ENCODE results near the gene YIF1B.

YIF1B gene

GRCh38 chr19:38267761-38268483 is 47.8 kb downstream of the YIF1B start:
- TF ChIP-seq ZNF384 (IDR thresholded peaks at IDR 0.05): no peak
- TF ChIP-seq, protein P1, sequence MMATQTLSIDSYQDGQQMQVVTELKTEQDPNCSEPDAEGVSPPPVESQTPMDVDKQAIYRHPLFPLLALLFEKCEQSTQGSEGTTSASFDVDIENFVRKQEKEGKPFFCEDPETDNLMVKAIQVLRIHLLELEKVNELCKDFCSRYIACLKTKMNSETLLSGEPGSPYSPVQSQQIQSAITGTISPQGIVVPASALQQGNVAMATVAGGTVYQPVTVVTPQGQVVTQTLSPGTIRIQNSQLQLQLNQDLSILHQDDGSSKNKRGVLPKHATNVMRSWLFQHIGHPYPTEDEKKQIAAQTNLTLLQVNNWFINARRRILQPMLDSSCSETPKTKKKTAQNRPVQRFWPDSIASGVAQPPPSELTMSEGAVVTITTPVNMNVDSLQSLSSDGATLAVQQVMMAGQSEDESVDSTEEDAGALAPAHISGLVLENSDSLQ (IDR thresholded peaks at IDR 0.05): peak; percentile 15; the same call in 1 of the 2 replicates
- CTCF ChIA-PET: no interaction called here
- POLR2A ChIA-PET: no interaction called here
- no peak for DNase-seq (ENCODE audit: extremely low spot score)

DNA sequence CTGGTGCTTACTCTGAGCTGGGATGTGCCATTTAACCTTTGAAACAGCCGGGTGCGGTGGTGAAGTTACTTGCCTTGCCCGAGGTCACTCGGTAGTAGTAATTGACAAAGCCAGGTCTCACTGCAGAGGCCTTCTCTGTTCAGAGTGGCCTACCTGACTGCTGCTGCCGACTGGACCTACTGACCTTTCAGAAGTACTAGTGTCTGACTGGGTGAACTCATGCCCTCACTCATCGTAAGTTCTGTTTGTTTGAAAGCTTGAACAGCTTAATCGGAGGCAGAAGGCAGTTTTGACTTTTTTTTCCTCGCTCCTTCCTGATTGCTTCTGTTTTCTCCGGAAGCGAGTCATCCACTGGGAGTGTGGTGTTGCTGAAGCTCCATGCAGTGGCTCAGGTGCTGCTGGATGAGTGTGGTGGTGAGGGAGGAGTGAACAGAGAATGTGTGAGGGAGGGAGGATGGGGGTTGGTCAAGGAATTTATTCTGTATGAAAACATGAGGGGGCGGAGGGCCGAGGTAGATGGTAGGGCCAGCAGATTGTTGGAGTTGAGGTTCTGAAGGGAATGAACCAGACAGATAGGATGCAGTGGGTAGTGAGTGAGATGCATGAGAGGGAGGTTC is 48.7 kb downstream of the YIF1B start:
- POLR2A ChIA-PET: interaction anchor here (0.6 kb wide), 1 partner anchor 262 kb away, joined by 3 read pairs; no protein-coding TSS in a partner anchor
- CTCF ChIA-PET: interaction anchor here (0.8 to 1.5 kb wide), 2 partner anchors 23 to 33 kb away, joined by 3 to 4 read pairs; no protein-coding TSS in a partner anchor
- TF ChIP-seq FOXM1 (IDR thresholded peaks at IDR 0.05; ENCODE audit: borderline replicate concordance): no peak
- TF ChIP-seq L3MBTL2 (conservative IDR thresholded peaks at IDR 0.05): no peak
- no peak for TF ChIP-seq TARDBP (IDR thresholded peaks at IDR 0.05)
- no peak for TF ChIP-seq HDGF (IDR thresholded peaks at IDR 0.05; ENCODE audit: borderline replicate concordance)
- no peak for TF ChIP-seq ARNT (IDR thresholded peaks at IDR 0.05)
- TF ChIP-seq FOXK2 (IDR thresholded peaks at IDR 0.05): no peak
- no peak for TF ChIP-seq SUZ12 (IDR thresholded peaks at IDR 0.05)
- no peak for TF ChIP-seq ZNF384 (IDR thresholded peaks at IDR 0.05)
- TF ChIP-seq NFRKB (IDR thresholded peaks at IDR 0.05): no peak
- TF ChIP-seq LEF1 (IDR thresholded peaks at IDR 0.05; ENCODE audit: borderline replicate concordance): no peak
- TF ChIP-seq FOXA1 (IDR thresholded peaks at IDR 0.05): no peak
- TF ChIP-seq SP1 (IDR thresholded peaks at IDR 0.05): no peak
- TF ChIP-seq BHLHE40 (IDR thresholded peaks at IDR 0.05; ENCODE audit: borderline replicate concordance): no peak
- no peak for DNase-seq (ENCODE audit: extremely low spot score)

GRCh38 chr19:38265921-38266429 is 49.8 kb downstream of the YIF1B start:
- CTCF ChIA-PET: interaction anchor here (0.7 to 1.5 kb wide), 3 partner anchors 22 to 70 kb away, joined by 3 to 5 read pairs (median 4); partner anchors contain the start of gene CATSPERG
- no peak for DNase-seq (ENCODE audit: extremely low spot score)
- POLR2A ChIA-PET: interaction anchor here (0.6 to 1.8 kb wide), 5 partner anchors 13 to 261 kb away, joined by 3 to 10 read pairs (median 4); partner anchors contain the start of gene PSMD8
- TF ChIP-seq ARNT (IDR thresholded peaks at IDR 0.05): no peak
- TF ChIP-seq BHLHE40 (IDR thresholded peaks at IDR 0.05; ENCODE audit: borderline replicate concordance): no peak
- TF ChIP-seq ELF4 (IDR thresholded peaks at IDR 0.05): no peak
- no peak for TF ChIP-seq LEF1 (IDR thresholded peaks at IDR 0.05; ENCODE audit: borderline replicate concordance)
- TF ChIP-seq, protein P1 (IDR thresholded peaks at IDR 0.05): no peak
- TF ChIP-seq FOXM1 (IDR thresholded peaks at IDR 0.05; ENCODE audit: borderline replicate concordance): no peak
- TF ChIP-seq FOXA1 (IDR thresholded peaks at IDR 0.05): no peak

DNA sequence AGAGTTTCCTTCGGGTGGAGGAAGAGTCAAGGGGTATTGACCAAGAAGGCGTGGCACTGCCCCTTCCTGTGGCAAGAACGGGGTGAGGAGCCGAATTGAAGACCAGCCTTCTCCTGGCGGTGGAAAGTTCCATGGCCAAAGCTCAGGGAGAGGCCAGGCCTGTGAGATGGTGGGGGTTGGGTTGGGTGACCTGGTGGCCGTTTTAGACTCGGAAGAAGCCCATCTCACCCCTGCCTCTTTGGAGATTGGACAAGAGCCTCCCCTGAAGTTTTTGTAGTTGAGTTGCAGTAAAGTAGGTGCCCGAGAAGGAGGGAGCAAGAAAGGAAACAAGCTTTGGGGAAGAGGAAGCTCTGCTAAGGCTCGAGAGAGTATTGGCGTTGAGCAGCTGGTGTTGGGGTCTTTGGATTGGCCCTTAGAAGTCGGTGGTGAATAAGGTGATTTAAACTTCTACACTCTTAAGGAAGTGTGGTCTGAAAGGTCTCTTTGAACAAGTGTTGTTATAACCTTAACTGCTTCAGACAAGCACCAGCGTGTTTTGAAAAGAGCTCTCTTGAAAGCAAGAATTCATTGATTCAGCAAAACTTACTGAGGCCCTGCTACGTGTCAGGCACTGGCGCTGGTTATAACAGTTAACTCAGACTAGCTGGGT is 50.4 kb downstream of the YIF1B start:
- no peak for TF ChIP-seq L3MBTL2 (conservative IDR thresholded peaks at IDR 0.05)
- TF ChIP-seq LEF1 (IDR thresholded peaks at IDR 0.05; ENCODE audit: borderline replicate concordance): no peak
- TF ChIP-seq BHLHE40 (IDR thresholded peaks at IDR 0.05; ENCODE audit: borderline replicate concordance): no peak
- ChIA-PET POLR2A (interaction anchor here (0.6 to 1.8 kb wide), 6 partner anchors 12 to 125 kb away, joined by 3 to 10 read pairs (median 4); partner anchors contain the start of gene PSMD8), CTCF (interaction anchor here (0.7 to 1.5 kb wide), 3 partner anchors 21 to 71 kb away, joined by 3 to 5 read pairs (median 4); partner anchors contain the start of gene CATSPERG)
- no peak for DNase-seq (ENCODE audit: extremely low spot score)

DNA sequence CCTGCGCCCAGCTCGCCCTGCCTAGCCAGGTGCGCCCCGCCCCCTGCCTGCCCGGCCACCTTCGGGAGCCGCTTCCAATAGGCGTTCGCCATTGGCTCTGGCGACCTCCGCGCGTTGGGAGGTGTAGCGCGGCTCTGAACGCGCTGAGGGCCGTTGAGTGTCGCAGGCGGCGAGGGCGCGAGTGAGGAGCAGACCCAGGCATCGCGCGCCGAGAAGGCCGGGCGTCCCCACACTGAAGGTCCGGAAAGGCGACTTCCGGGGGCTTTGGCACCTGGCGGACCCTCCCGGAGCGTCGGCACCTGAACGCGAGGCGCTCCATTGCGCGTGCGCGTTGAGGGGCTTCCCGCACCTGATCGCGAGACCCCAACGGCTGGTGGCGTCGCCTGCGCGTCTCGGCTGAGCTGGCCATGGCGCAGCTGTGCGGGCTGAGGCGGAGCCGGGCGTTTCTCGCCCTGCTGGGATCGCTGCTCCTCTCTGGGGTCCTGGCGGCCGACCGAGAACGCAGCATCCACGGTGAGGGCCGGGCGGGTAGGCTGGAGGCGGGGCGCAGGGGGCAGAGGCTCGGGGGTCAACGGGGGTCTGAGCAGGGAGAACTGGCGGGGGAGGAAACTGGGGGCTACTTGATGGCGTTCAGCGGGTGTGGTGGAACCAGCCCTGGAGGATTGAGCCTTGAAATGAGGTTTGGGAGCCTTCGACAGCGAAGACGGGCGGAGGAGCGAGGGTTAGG is 51.1 kb downstream of the YIF1B start, which contains the start of gene SPINT2:
SPINT2 (plus strand) TSS at position 88 of the 727 bp plus-strand sequence; CDS start at position 408, 320 bp downstream.
- POLR2A ChIA-PET: interaction anchor here (0.6 to 1.8 kb wide), 3 partner anchors 18 to 124 kb away, joined by 3 to 10 read pairs (median 3); partner anchors contain the start of gene PSMD8
- TF ChIP-seq NFRKB (IDR thresholded peaks at IDR 0.05) (no peak), L3MBTL2 (conservative IDR thresholded peaks at IDR 0.05) (peak; percentile 48)

DNA sequence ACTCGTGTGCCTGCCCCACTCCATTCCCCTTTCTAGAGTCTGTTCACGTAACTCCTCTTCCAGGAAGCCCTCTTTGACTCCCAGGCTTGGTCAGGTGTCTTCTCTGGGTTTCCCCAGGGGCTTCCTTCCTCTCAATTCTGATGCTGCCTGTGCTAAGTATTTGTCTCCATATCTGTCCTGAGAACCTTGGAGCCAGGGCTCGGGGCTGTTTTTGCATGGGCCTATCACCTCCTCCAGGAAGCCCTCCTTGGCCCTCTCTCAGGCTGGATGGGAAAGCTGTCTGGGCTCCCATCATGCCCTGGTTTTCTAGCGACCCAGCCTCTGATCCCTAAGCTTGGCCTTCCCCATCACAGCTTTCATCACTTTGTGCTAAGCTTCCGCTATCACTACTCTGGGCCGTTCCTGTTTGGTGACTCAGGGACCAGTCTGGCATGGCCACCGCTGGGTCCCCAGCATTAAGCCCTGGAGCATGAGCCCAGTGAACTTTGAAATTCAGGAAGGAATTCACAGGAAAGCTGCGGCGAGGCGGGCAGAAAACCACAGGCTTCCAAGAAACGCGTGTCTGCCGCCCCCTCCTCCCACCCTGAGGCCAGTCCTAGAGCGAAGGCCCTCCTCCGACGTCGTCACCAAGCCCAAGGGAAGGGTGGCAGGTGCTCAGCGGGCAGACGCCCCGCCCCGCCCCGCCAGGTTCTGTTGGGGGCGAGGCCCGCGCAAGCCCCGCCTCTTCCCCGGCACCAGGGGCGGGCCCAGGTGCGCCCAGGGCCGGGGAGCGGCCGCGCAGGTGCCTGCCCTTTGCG is 51.9 kb downstream of the YIF1B start:
- no peak for TF ChIP-seq FOXK2 (IDR thresholded peaks at IDR 0.05)
- TF ChIP-seq L3MBTL2 (conservative IDR thresholded peaks at IDR 0.05): peak; percentile 45
- TF ChIP-seq FOXM1 (IDR thresholded peaks at IDR 0.05; ENCODE audit: borderline replicate concordance): no peak
- ChIA-PET CTCF (interaction anchor here (0.6 kb wide), 1 partner anchor 39 kb away, joined by 3 read pairs; no protein-coding TSS in a partner anchor), POLR2A (no interaction called here)
- no peak for DNase-seq (ENCODE audit: extremely low spot score)

More for the DNA sequence above, 51.1 kb downstream of the YIF1B start, which contains the start of gene SPINT2:
- CTCF ChIA-PET: no interaction called here
- DNase-seq (ENCODE audit: extremely low spot score): peak; percentile 65

Measured in HEK293T (cell line).